Measurements from ENCODE around the gene TLCD3B. TPM values are rescaled to one million over a fixed set of nuclear protein-coding genes. Genes with fewer than 3 reads are reported as not detected.

The TLCD3B gene
- total and polyA plus RNA-seq, 2 of the 4 experiments (the other 2 are of a cell fraction), result 0.19 TPM; not detected in 1

GRCh38 chr16:30007378-30007895 is 23.6 kb downstream of the TLCD3B start:
- no peak overlapping the region for H2AK5ac ChIP-seq (ENCODE audit: low read depth, low read length)
- no peak overlapping the region for H2BK15ac ChIP-seq (ENCODE audit: low read depth, low read length)
- no peak for ATAC-seq (ENCODE audit: low read depth)
- H2BK120ac ChIP-seq (ENCODE audit: low read depth, low read length), result no peak overlapping the region
- POLR2A ChIA-PET (ENCODE audit: unreplicated experiment), result no interaction called here
- H3K79me1 ChIP-seq (ENCODE audit: low read depth in 1 of 2, low read length in 2 of 2), result no peaks in the 10 kb centered on the region; a peak in 1 of 4 replicates
- no peak overlapping the region for H2AFZ ChIP-seq (replicated peaks; ENCODE audit: low read length, poor library complexity)
- BruUV-seq (replicated peaks), result no TSS peak
- H2BK20ac ChIP-seq (ENCODE audit: low read depth, low read length), result no peak overlapping the region
- CTCF ChIA-PET, result no interaction called here
- H3K9me1 ChIP-seq (ENCODE audit: insufficient read depth, low read length), result no peaks in the 10 kb centered on the region
- intact Hi-C loops (cut with micrococcal nuclease) (no loop called here), in situ Hi-C loops (cut with MboI; ENCODE audit: low sequenced_read_pairs) (no loop called here), dilution Hi-C loops (cut with HindIII; ENCODE audit: low sequenced_read_pairs, unreplicated experiment) (no loop called here)
- no peak overlapping the region for H3K4ac ChIP-seq (ENCODE audit: low read depth, low read length)
- H3K36me3 ChIP-seq (ENCODE audit: control insufficient read depth, insufficient read depth, low read length), result peaks cover 7% of the 10 kb centered on the region; the same call in 1 of the 2 replicates
- H3K9me3 ChIP-seq (ENCODE audit: control insufficient read depth, insufficient read depth, low read length), result no peaks in the 10 kb centered on the region
- H4K5ac ChIP-seq (ENCODE audit: low read depth, low read length), result no peak overlapping the region
- H2BK5ac ChIP-seq (ENCODE audit: low read depth, low read length, poor library complexity, severe bottlenecking), result no peak overlapping the region
- H3K27me3 ChIP-seq (ENCODE audit: control insufficient read depth, insufficient read depth, low read length), result peaks cover 27% of the 10 kb centered on the region
- 64% methylated on average over 5 of the region's 11 CpGs; no CpG with 5 or more reads in 1 of the 2 experiments for WGBS, 2 experiments (ENCODE audit: extremely low coverage in 2 of 2, insufficient read length in 1 of 2)
- no peaks in the 10 kb centered on the region; the same call in 1 of the 2 replicates for H4K20me1 ChIP-seq (ENCODE audit: insufficient read depth, low read length)
- H3K4me3 ChIP-seq (ENCODE audit: insufficient read depth, low read depth, low read length), result no peak overlapping the region
- H3K56ac ChIP-seq (ENCODE audit: extremely low read depth, insufficient read depth, low read length), result no peak overlapping the region
- no peak overlapping the region for H2AK9ac ChIP-seq (replicated peaks; ENCODE audit: low read depth, low read length, poor library complexity)
- H3K4me1 ChIP-seq (ENCODE audit: control insufficient read depth, insufficient read depth, low read length), result no peaks in the 10 kb centered on the region; the same call in 1 of the 2 replicates
- H4K8ac ChIP-seq (ENCODE audit: low read depth in 2 of 2, low read length in 2 of 2), result no peak overlapping the region
- no peak overlapping the region for H4K91ac ChIP-seq (ENCODE audit: insufficient read depth, low read depth, low read length)
- no peak overlapping the region for H3K18ac ChIP-seq (ENCODE audit: low read depth, low read length)
- no peak overlapping the region for H3K23ac ChIP-seq (ENCODE audit: low read depth, low read length)
- TF ChIP-seq CHD1 (IDR thresholded peaks at IDR 0.05; ENCODE audit: low read depth, low read length) (no peak), RCOR1 (IDR thresholded peaks at IDR 0.05; ENCODE audit: insufficient replicate concordance, low read length) (no peak), MAFK (IDR thresholded peaks at IDR 0.05; ENCODE audit: low read depth, low read length) (no peak), ELK1 (IDR thresholded peaks at IDR 0.05; ENCODE audit: borderline replicate concordance, low read depth, low read length) (no peak), BHLHE40 (IDR thresholded peaks at IDR 0.05; ENCODE audit: low read depth, low read length) (no peak), RAD21 (IDR thresholded peaks at IDR 0.05; ENCODE audit: low read length) (no peak), USF2 (IDR thresholded peaks at IDR 0.05; ENCODE audit: low read depth, low read length) (no peak), MAZ (IDR thresholded peaks at IDR 0.05; ENCODE audit: borderline replicate concordance, low read depth, low read length) (no peak), SMC3 (IDR thresholded peaks at IDR 0.05; ENCODE audit: low read depth, low read length) (no peak), FOS (IDR thresholded peaks at IDR 0.05; ENCODE audit: low read depth, low read length) (no peak), POLR2A (IDR thresholded peaks at IDR 0.05; ENCODE audit: low read depth, low read length) (no peak), NFE2L2 (IDR thresholded peaks at IDR 0.05; ENCODE audit: low read depth, low read length) (no peak), RFX5 (IDR thresholded peaks at IDR 0.05; ENCODE audit: low read depth, low read length) (no peak), MXI1 (IDR thresholded peaks at IDR 0.05; ENCODE audit: borderline replicate concordance, low read depth, low read length) (no peak), CEBPB (IDR thresholded peaks at IDR 0.05; ENCODE audit: low read depth, low read length) (no peak), CTCF (conservative IDR thresholded peaks at IDR 0.05; ENCODE audit: low read depth, low read length) (no peak)
- no peak overlapping the region for H3K27ac ChIP-seq (ENCODE audit: insufficient read depth, low read length)
- no peak overlapping the region for H3K14ac ChIP-seq (replicated peaks; ENCODE audit: low read depth, low read length)
- H3K4me2 ChIP-seq (ENCODE audit: low read depth, low read length), result no peak overlapping the region
- H3K9ac ChIP-seq (ENCODE audit: low read depth, low read length), result no peak overlapping the region
- no peak for DNase-seq
